Measurements from ENCODE around the gene TENT4B.
A peak's percentile ranks its signal among the peaks of the same experiment; 100 is the strongest.

Gene TENT4B

GRCh38 chr16:50198802-50199403 lies 45.8 kb downstream of the TENT4B start:
- DNase-seq: no peak

- DNase-seq: no peak
Measured at GRCh38 chr16:50201787-50202186, 48.7 kb downstream of the TENT4B start.

GRCh38 chr16:50202926-50203624 lies 50.0 kb downstream of the TENT4B start:
- DNase-seq: no peak

DNA sequence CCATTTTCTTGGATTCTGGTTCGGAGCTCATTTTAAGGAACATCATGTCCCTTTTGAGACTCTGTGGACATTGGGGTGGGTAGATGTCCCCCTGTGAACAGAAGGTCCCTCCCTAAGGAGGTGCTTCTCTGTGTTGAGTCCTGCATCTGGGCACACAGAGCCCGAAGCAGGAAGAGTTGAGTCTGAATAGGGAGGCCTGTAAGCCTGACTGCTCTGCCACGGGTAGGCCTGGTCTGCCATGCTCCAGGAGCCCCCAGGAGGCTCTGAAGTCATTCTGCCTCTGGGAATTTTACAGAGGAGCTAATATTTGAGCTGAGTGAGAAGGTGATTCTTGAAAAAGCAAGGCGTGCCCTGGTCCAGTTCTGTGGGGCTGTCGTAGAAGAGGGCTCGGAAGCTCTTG lies 50.6 kb downstream of the TENT4B start:
- DNase-seq: no peak

- no peak for DNase-seq
Measured at GRCh38 chr16:50204453-50205108, 51.5 kb downstream of the TENT4B start.

GRCh38 chr16:50207652-50208051 lies 54.5 kb downstream of the TENT4B start:
- DNase-seq: no peak

DNA sequence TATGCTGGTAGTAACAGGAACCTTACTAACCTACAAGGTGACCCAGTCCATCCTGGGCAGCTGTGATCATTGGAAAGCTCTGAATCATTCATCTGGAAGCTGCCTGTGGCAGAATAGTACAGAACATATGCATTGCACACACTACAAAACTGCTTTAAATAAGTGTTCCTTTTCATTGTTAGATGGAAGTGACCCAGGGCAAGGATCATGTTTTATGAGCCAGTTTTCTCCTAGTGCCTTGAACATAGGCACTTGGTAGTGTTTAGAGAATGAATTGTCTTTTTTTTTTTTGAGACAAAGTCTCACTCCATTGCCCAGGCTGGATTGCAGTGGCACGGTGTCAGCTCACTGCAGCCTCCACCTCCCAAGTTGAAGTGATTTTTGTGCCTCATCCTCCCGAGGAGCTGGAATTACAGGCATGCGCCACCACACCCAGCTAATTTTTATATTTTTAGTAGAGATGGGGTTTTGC lies 55.4 kb downstream of the TENT4B start:
- DNase-seq: no peak

- no peak for DNase-seq
Measured at GRCh38 chr16:50209546-50210265, 56.6 kb downstream of the TENT4B start.

DNA sequence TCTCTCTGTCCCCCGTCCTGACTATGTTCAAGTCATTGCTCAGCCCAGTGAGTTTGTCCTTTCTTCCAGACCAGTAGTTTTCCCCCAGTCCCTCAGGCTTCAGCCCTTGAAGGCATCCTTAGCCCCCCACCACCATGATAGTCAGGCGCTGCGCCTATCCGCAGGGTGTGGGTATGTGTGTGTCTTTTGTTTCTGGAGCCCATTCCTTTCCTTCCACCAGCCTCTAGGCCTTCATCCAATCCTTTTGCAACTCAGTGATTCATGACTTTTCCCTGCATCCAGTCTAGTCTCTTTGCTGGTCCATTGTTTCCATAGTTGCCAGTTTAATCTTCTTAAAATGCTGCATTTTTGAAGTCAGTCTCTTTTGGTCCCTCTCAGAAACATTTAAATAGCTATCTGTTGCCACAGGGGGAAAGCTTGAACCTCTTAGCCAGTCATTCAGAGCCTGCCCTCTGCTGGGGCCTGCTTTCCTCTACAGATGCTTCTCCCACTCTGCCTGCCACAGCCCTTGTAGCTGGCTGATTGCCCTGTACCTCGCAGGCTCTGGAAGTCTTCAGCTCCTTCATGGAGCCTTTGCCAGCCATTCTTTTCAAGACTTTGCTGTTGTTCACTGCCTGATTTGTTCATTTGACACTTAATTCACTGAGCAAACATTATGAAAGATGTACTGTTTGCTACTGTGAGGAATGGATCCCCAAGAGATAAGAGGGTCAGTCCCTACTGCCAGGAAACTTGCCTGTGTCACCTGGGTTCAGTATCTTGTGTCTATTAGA lies 57.3 kb downstream of the TENT4B start:
- peak; percentile 67 for DNase-seq

GRCh38 chr16:50213939-50214519 lies 60.9 kb downstream of the TENT4B start:
- peak; percentile 73 for DNase-seq

DNA sequence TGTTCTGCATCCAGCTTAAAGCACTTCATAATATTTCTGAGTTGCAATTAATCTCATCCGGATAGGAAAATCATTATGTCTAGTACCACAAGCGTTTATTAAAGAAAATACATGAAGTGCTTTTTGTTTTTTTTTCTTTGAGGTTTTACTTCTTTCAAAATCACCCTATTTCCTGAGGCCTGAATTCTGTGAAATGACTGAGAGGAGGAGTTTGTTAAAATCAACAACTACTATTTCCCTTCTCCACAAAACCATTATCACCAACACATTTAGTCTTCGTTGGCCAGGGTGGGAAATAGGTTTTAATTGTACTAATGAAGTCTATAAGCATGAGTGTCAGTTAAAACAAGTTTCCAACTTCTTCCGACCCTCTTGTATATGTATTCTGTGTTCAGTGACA lies 62.6 kb downstream of the TENT4B start:
- no peak for DNase-seq

- no peak for DNase-seq
Measured at GRCh38 chr16:50216231-50216630, 63.1 kb downstream of the TENT4B start.

- DNase-seq: no peak
Measured at GRCh38 chr16:50219402-50219975, 66.4 kb downstream of the TENT4B start.

DNA sequence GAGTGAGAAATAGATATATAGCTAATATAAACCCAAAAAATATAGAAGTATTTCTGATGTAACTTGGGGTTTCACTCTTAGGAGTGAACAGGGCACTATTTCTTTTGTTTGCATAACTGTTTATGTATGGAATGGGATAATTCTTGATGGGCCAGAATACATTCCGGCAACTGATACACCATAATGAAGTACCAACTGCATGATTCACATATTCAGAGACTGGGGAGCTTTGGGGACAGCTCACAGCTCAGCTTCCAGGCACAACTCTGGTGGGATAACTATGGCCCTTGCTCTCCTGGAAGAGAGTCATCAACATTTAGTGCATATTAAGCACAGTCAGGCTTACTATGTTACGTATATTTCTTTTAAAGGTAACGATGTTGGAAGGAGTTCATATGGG lies 71.2 kb downstream of the TENT4B start:
- DNase-seq: no peak

DNA sequence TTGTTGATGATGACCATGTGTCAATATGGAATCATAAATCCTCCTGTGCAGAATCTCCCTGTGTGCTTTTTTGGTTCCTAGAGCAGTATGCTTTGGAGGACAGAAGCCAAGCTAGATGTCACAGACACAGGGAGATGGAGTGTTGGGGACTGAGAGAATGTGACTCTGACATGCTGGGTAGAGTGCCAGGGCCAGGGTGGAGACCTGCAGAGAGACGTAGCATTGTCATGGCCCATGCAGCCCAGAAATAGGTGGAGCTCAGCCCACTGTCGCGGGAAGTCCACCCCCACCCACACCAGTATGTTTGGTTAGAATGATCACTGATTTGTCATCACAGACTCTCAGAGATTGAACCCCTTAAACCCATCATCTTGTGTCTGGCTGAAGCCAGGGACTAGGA lies 74.0 kb downstream of the TENT4B start:
- no peak for DNase-seq

GRCh38 chr16:50227665-50228064 lies 74.6 kb downstream of the TENT4B start:
- no peak for DNase-seq

DNA sequence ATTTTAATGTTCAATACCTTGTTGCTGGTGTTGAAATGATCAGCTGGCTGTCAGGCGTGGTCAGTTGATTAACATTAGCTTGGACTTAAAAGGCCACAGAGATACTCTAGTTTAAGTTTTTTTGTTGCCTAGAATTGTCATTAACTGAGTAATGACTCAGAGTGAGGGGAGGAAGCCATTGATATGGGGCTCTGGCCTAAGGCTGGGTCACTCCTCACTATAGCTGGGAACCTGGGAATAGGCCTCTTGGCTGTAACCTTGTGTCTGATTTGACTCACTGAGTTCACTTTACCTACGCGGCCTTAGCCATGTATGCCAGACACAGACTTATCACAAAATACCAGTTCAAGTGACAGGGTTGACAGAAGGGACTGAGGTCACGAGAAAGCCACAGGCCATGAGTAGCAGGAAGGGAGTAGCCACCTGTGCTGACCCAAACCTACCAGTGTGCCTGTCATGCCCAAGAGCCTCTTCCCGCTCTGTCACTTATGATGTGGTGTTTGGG lies 75.3 kb downstream of the TENT4B start:
- no peak for DNase-seq

- no peak for DNase-seq
Measured at GRCh38 chr16:50229149-50229726, 76.1 kb downstream of the TENT4B start.

DNA sequence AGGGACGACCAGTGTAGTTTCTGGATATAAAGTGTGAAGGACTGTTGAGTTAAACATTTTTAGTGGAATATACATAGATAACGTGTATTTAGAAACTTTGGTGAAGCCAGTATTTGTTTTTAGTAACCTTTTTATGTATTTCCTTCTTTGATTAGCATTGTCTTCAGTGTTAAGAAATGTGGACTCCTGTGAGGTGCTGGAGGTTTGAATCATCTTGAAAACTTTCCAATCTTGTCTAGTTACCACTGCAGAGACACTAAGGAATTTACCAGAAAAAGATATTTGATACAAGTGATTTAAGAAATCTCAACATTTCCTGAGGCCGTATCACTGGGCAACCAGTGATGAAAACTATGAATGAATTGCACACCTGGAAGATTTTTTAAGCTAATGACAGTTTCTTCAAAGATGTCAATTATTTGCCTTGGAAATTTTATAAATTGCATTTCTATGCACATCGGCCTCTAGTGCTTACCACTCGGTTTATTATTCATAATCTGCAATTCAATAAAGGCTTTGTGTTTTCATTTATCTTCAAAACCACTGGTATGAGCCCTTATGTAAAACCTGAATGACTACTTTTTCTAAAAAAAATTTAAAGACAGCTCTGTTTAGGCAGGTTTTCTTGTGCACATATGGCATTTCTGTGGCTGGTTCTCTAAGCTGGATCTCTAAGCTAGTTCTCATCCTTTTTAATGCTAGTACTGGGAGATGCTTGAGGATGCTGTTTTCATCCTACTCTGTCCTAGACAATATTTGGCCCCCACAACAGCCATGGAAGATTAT lies 81.9 kb downstream of the TENT4B start:
- DNase-seq: no peak

DNA sequence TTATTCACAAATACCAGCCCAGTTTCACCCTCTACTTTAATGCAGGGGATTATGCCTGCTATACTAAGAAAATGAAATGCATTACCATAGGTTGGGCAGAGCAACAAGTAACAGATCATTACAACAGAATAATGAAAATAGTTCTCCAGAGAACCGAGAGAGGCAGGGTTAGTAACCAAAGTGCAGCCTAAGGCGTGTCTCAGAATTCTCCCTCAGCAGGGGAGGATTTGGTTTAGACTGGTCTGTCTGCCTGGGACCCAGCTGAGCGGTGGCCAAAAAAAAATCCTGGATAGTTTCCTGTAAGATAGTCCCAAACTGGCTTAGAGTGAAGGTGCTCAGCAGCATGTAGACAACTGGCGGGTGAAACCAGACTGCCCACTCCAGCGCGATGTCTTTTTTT lies 82.5 kb downstream of the TENT4B start:
- no peak for DNase-seq

DNA sequence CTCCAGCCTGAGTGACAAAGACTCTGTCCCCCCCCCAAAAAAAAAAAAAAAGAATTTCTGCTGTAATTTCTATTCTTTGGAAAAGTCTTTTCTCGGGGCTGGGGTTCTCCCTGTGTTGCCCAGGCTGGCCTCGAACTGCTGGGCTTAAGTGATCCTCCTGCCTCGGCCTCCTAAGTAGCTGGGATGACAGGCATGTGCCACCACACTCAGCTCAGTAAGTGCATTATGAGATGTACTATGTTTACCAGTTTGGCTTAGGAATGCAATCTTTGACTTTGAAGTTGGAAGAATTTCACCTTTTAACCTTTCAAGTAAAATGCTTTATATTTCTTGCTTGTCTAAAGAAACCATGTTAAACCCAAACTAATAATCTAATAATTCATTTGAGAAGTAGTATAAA lies 85.2 kb downstream of the TENT4B start:
- DNase-seq: no peak

Measured in CD4-positive, alpha-beta T cell treated with Interleukin-10 for 1 hour (primary cell).